HCT116 (cell line): ENCODE measurements around the gene DGCR6L.

Experiments used
- CBX3 ChIP-seq: IDR thresholded peaks from 2 replicates; pipeline ENCODE4 v1.6.1; 2012; ENCODE audit warnings: low read depth
- EZH2phosphoT487 ChIP-seq: fragments of 200-600 bp; IDR thresholded peaks from 2 replicates; pipeline ENCODE4 v1.6.1; 2018; ENCODE audit warnings: antibody characterized with exemption, borderline replicate concordance
- JUND ChIP-seq: IDR thresholded peaks from 2 replicates; pipeline ENCODE4 v1.6.1; 2012
- POLR2A ChIP-seq: IDR thresholded peaks from 2 replicates; pipeline ENCODE4 v1.7.0; 2011; ENCODE audit warnings: borderline replicate concordance; ENCODE audit not compliant: insufficient read depth, insufficient read length; ENCODE audit errors: extremely low read depth
- SIN3A ChIP-seq: IDR thresholded peaks from 2 replicates; pipeline ENCODE4 v1.6.1; 2012; ENCODE audit warnings: low read depth
- ZBTB33 ChIP-seq: IDR thresholded peaks from 2 replicates; pipeline ENCODE4 v1.6.1; 2011; ENCODE audit warnings: mild to moderate bottlenecking, low read length, moderate library complexity; ENCODE audit not compliant: insufficient replicate concordance; ENCODE audit errors: extremely low read depth
- ZNF274 ChIP-seq: fragments of 200-500 bp; sonication (Bioruptor generic); IDR thresholded peaks from 2 replicates; pipeline ENCODE4 v1.6.1; 2014; ENCODE audit warnings: mild to moderate bottlenecking, low read depth, low read length, inconsistent platforms
- TF ChIP-seq, protein P1 (sequence below), 3 experiments: fragments of 200-600 bp in 1 of 3; sonication (generic) in 1 of 3; IDR thresholded peaks in 2 of 3; conservative IDR thresholded peaks in 1 of 3; 2 replicates each; pipeline ENCODE4 v1.5.1; 2012 to 2017; ENCODE audit warnings: low read depth in 2 of 3, low read length in 2 of 3, antibody characterized with exemption in 1 of 3, borderline replicate concordance in 1 of 3, control low read depth in 1 of 3, mild to moderate bottlenecking in 1 of 3, mixed read lengths in 1 of 3, mixed run types in 1 of 3, moderate library complexity in 1 of 3; ENCODE audit not compliant: insufficient read depth in 1 of 3

GRCh38 chr22:20316217-20316843, 3.5 kb downstream of the DGCR6L start:
- TF ChIP-seq, protein P1, sequence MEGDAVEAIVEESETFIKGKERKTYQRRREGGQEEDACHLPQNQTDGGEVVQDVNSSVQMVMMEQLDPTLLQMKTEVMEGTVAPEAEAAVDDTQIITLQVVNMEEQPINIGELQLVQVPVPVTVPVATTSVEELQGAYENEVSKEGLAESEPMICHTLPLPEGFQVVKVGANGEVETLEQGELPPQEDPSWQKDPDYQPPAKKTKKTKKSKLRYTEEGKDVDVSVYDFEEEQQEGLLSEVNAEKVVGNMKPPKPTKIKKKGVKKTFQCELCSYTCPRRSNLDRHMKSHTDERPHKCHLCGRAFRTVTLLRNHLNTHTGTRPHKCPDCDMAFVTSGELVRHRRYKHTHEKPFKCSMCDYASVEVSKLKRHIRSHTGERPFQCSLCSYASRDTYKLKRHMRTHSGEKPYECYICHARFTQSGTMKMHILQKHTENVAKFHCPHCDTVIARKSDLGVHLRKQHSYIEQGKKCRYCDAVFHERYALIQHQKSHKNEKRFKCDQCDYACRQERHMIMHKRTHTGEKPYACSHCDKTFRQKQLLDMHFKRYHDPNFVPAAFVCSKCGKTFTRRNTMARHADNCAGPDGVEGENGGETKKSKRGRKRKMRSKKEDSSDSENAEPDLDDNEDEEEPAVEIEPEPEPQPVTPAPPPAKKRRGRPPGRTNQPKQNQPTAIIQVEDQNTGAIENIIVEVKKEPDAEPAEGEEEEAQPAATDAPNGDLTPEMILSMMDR (IDR thresholded peaks at IDR 0.05 in 2 of 3, conservative IDR thresholded peaks at IDR 0.05 in 1 of 3; ENCODE audit: borderline replicate concordance in 1 of 3, insufficient read depth in 1 of 3, low read depth in 2 of 3, low read length in 2 of 3) = no peak
- TF ChIP-seq EZH2phosphoT487 = no peak
- TF ChIP-seq JUND = no peak
- no peak for TF ChIP-seq ZNF274
- no peak for TF ChIP-seq SIN3A
- no peak for TF ChIP-seq POLR2A
- TF ChIP-seq ZBTB33 = no peak
- TF ChIP-seq CBX3 = no peak
